HG03432 (cell line): Measurements from ENCODE around the gene SYT7.
"Not testable (repeated sequence)": the region's sequence is repeated elsewhere in the genome, so short reads cannot be mapped to it uniquely, and the experiment has no call there.

ENCODE experiments used
- ATAC-seq: cut with Tn5 transposase; IDR thresholded peaks from one replicate; pipeline ENCODE4 v1.9.1; 2021; ENCODE audit warnings: mild to moderate bottlenecking, moderate library complexity; ENCODE audit not compliant: unreplicated experiment

The SYT7 gene

GRCh38 chr11:61581030-61581928, at the start of gene SYT7:
TSS of gene SYT7 (minus strand) at chr11:61581076. CDS start at chr11:61580820, 256 bp downstream.
- peak; percentile 84 for ATAC-seq

GRCh38 chr11:61630089-61630488, 49.2 kb upstream of the SYT7 start:
- no peak for ATAC-seq

GRCh38 chr11:61629082-61629833, 48.4 kb upstream of the SYT7 start:
- ATAC-seq, result no peak

DNA sequence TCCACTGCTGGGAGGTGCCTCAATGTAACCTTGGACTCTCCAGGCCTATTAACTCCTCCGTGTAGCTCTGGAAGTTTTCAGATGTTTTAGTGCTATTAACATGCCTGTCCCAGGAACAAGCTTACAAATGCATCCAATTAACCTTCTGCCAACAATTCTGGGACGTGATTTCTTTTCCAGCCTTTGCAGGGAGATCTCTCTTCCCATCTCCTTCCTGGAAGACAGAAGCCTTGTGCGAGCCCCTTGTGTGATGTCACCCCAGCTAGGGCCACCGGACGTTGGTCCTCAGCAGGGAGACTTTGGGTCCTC, 47.7 kb upstream of the SYT7 start:
- no peak for ATAC-seq

- ATAC-seq, result no peak
These were observed 47.2 kb upstream of the SYT7 start for GRCh38 chr11:61627850-61628661.

DNA sequence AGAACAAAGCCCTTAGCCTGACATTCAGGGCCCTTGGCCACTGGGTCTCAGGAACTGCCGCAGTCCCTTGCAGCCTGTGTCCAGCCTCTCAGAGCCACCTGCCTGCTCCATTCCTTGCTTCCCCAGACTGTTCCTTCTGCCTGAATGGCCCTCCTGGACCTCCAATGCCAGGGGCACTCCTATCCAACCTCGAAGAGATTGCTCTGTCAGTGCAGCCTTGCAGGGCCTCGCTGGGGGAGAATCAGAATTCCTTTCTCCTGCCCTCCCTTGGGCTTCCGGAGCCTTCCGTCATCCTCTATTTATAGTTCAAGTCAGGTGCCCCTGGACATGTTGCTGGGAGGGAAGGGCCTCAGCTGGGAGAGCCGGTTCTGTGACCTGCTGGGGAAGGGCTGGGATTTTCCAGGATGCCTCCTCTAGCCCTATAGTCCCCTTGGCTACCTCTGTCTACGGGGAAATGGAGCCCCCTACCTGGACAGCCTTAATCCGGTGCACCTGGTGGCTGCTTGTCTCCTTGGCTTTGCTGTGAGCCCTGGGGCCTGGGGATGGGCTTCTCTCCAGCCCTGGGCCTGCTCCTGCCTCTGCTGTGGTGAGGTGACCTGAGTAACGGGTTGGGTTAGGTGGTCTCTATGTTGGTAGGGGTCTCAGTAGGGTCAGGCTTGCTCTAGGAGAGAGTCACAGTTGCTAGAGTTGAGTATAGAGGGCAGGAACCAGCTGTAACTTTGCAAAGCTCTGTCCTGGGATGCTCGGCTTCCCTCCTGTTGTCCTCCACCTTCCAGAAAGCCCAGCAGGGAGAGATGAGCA, 45.9 kb upstream of the SYT7 start:
- no peak for ATAC-seq

DNA sequence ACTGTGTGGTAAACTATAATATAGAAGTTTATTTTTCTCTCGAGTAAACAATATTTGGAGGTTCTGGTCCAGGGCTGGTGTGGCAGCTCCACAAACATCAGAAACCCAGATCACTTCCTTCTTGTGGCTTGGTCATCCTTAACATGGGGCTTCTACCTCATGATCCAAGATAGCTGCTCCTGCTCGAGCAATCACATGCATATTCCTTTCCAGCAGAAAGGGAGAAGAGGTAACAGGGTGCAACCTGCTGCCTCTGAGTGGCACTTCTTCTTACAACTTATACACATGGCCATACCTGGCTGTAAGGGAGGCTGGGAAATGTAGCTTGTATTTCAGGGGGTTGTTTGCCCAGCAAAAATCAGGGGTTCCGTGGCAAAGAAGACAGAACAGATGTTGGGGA, 44.6 kb upstream of the SYT7 start:
- no peak for ATAC-seq

DNA sequence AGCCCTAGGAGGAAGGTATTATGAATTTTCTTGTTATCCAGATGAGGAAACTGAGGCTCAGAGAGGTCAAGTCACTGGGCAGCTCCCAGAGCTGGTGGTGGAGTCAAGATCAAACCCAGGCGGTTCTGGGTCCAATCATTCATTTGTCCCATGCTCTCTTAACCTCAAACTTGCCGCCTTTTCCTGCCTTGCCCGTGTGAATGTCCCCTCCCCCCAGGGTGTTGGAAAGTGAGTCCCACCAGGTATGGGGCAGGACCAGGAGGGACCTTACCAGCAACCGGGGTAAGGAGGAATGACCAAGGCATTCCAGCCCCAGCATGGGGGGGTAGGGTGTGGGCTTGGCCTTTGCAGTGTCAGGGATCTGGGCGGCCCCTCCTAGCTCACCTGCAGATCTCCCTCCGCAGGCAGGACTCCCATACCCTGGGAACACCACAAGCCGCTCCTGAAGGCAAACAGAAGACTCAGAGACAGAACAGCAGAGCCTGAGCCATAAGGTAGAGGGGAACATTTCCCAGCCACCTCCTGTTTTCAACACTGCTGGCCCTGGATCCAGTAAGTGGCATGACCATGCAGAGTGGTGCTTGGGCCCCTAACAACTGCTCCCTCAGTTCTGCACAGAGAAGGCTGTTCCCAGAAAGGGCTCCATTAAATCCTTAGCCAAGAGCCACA, 41.2 kb upstream of the SYT7 start:
- no peak for ATAC-seq

- ATAC-seq, result no peak
These were observed 38.8 kb upstream of the SYT7 start for GRCh38 chr11:61619471-61620226.

DNA sequence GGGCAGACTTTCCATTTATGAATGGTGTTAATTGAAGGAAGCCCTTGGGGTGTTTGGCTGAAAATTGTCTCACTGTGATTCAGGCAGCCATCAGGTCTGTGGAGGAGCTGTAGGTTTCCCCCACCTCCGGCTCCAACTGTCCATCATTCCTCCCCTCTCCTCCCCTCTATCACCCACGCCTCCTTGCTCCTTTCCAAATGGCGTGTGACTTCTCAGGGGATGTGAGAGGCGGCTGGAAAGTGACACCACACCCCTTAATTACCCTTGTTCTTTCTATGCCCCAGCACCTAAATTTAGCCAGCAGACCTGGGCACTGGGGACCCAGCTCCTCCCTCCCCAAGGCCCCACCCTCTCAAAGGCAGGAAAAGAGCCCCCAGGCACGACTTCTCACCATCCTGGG, 38.1 kb upstream of the SYT7 start:
- ATAC-seq, result no peak

GRCh38 chr11:61617515-61617914, 36.6 kb upstream of the SYT7 start:
- no peak for ATAC-seq

DNA sequence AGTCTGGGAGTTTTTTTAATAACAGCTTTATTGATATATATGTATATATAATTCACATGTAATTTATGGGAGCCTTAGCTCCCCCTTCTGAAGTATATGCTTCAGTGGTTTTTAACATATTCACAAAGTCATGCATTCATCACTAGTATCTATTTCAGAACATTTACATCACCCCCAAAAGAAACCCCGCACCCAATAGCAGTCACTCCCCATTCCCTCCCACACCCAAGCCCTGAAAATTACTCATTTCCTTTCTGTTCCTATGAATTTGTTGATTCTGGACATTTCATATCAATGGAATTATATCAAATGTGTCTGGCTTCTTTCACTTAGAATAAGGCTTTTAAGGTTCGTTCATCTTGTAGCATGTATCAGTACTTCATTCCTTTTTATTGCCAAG, 35.6 kb upstream of the SYT7 start:
- no peak for ATAC-seq

- ATAC-seq, result not testable (repeated sequence)
These were observed 33.9 kb upstream of the SYT7 start for GRCh38 chr11:61614782-61615181.

DNA sequence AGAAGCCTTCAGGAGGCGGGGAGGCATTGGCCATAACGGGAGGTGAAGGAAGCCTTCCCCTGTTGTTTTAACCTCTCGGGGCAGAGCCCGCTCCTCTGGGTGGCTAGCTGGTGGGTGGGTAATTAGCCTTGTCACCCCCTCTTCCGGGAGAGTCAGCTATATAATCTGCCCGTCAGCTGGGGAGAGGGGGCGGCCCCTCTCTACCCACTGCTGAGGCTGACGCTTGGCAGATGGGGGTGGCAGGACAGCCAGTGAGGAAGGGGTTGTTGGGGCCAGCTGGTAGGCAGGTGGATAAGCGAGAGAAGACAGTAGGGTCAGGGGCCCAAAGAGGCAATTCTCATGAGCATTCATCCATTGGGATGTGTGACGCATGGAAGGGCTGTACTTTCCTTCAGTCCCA, 33.0 kb upstream of the SYT7 start:
- no peak for ATAC-seq

- ATAC-seq, result no peak
These were observed 32.2 kb upstream of the SYT7 start for GRCh38 chr11:61613051-61613450.

GRCh38 chr11:61611309-61611708, 30.4 kb upstream of the SYT7 start:
- ATAC-seq, result no peak

GRCh38 chr11:61610905-61611304, 30.0 kb upstream of the SYT7 start:
- ATAC-seq, result no peak

DNA sequence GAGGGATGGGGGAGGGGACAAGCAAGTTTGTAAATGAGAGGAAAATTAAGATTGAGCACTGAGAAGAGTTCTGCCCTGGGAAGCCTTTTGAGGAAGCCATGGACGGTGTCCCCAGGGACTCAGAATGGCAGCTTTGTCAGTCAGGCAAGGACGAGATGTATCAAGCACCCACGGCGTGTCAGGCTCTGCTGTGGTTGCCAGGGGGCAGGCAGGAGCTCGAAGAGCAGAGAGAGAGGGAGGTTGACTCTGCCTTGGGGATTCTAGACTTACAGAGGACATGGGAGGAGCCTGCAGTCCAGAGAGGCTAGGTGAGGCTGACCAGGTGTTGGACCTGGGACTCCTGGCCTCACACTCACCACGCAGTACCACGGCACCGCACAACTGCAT, 29.1 kb upstream of the SYT7 start:
- ATAC-seq, result no peak
